ENCODE data around the gene LRTM2. TPM values are rescaled to one million over a fixed set of nuclear protein-coding genes. Genes with fewer than 3 reads are reported as not detected.
"Not testable (repeated sequence)": the region's sequence is repeated elsewhere in the genome, so short reads cannot be mapped to it uniquely, and the experiment has no call there.

LRTM2 gene
- total RNA-seq, 2 experiments from 2014 or later, result not detected

- H3K27me3 Mint-ChIP-seq, result no peaks in the 10 kb centered on the region
- DNase-seq (no peak), ATAC-seq (peak; percentile 17)
- H3K36me3 Mint-ChIP-seq (ENCODE audit: low read depth), result no peaks in the 10 kb centered on the region
- ChIA-PET CTCF (interaction anchor here (0.7 to 1.3 kb wide), 3 partner anchors 22 to 175 kb away, joined by 3 to 4 read pairs (median 4); no protein-coding TSS in a partner anchor), POLR2A (no interaction called here)
- H3K9me3 Mint-ChIP-seq (ENCODE audit: low read depth), result no peaks in the 10 kb centered on the region
- peaks cover 9% of the 10 kb centered on the region for H3K4me1 Mint-ChIP-seq
- H3K27ac Mint-ChIP-seq, result no peak overlapping the region
- no peak overlapping the region for H3K4me3 Mint-ChIP-seq
- intact Hi-C loops (cut with DNase I, micrococcal nuclease), result no loop called here
Measured at GRCh38 chr12:1812650-1813302, 7.6 kb upstream of the LRTM2 start.

- Mint-ChIP-seq H3K4me1 (peaks cover 6% of the 10 kb centered on the region), H3K36me3 (ENCODE audit: low read depth) (no peaks in the 10 kb centered on the region), H3K27ac (no peak overlapping the region), H3K9me3 (ENCODE audit: low read depth) (no peaks in the 10 kb centered on the region), H3K4me3 (no peak overlapping the region), H3K27me3 (peaks cover 4% of the 10 kb centered on the region)
- ATAC-seq, result no peak
- no peak for DNase-seq
- intact Hi-C loops (cut with DNase I, micrococcal nuclease), result no loop called here
- POLR2A ChIA-PET, result no interaction called here
- CTCF ChIA-PET, result interaction anchor here (0.7 to 2.0 kb wide), 3 partner anchors 126 to 160 kb away, joined by 3 to 6 read pairs (median 4); no protein-coding TSS in a partner anchor
Measured at GRCh38 chr12:1814266-1814665, 6.1 kb upstream of the LRTM2 start.

- no peaks in the 10 kb centered on the region for H3K36me3 Mint-ChIP-seq (ENCODE audit: low read depth)
- H3K4me3 Mint-ChIP-seq, result no peak overlapping the region
- ATAC-seq, result no peak
- intact Hi-C loops (cut with DNase I, micrococcal nuclease), result no loop called here
- POLR2A ChIA-PET, result no interaction called here
- no peak overlapping the region for H3K27ac Mint-ChIP-seq
- peaks cover 4% of the 10 kb centered on the region for H3K4me1 Mint-ChIP-seq
- peaks cover 8% of the 10 kb centered on the region for H3K27me3 Mint-ChIP-seq
- H3K9me3 Mint-ChIP-seq (ENCODE audit: low read depth), result no peaks in the 10 kb centered on the region
- DNase-seq, result no peak
- CTCF ChIA-PET, result interaction anchor here (0.7 to 2.0 kb wide), 2 partner anchors 16 to 125 kb away, joined by 4 to 6 read pairs; no protein-coding TSS in a partner anchor
Measured at GRCh38 chr12:1815108-1815507, 5.3 kb upstream of the LRTM2 start.

GRCh38 chr12:1815814-1816729 lies 4.3 kb upstream of the LRTM2 start:
- ATAC-seq (no peak), DNase-seq (no peak)
- no peak overlapping the region for H3K27ac Mint-ChIP-seq
- H3K9me3 Mint-ChIP-seq (ENCODE audit: low read depth), result no peaks in the 10 kb centered on the region
- H3K27me3 Mint-ChIP-seq, result peaks cover 17% of the 10 kb centered on the region
- intact Hi-C loops (cut with DNase I, micrococcal nuclease), result no loop called here
- no peaks in the 10 kb centered on the region for H3K4me1 Mint-ChIP-seq
- no peak overlapping the region for H3K4me3 Mint-ChIP-seq
- POLR2A ChIA-PET, result no interaction called here
- CTCF ChIA-PET, result interaction anchor here (0.9 kb wide), 1 partner anchor 124 kb away, joined by 3 read pairs; no protein-coding TSS in a partner anchor
- no peaks in the 10 kb centered on the region for H3K36me3 Mint-ChIP-seq (ENCODE audit: low read depth)

- intact Hi-C loops (cut with DNase I, micrococcal nuclease), result no loop called here
- Mint-ChIP-seq H3K9me3 (ENCODE audit: low read depth) (no peaks in the 10 kb centered on the region), H3K4me3 (no peak overlapping the region), H3K4me1 (no peaks in the 10 kb centered on the region), H3K27ac (no peak overlapping the region), H3K27me3 (peaks cover 19% of the 10 kb centered on the region), H3K36me3 (ENCODE audit: low read depth) (no peaks in the 10 kb centered on the region)
- DNase-seq (no peak), ATAC-seq (no peak)
- ChIA-PET CTCF (interaction anchor here (0.9 kb wide), 1 partner anchor 123 kb away, joined by 3 read pairs; no protein-coding TSS in a partner anchor), POLR2A (no interaction called here)
Measured at GRCh38 chr12:1816730-1817348, 3.5 kb upstream of the LRTM2 start.

- CTCF ChIA-PET; intact Hi-C loops (cut with DNase I, micrococcal nuclease); ATAC-seq; H3K4me3 Mint-ChIP-seq; H3K36me3 Mint-ChIP-seq (ENCODE audit: low read depth); DNase-seq; POLR2A ChIA-PET; H3K9me3 Mint-ChIP-seq (ENCODE audit: low read depth); H3K4me1 Mint-ChIP-seq; H3K27ac Mint-ChIP-seq: not testable (repeated sequence)
- H3K27me3 Mint-ChIP-seq, result peaks cover 19% of the 10 kb centered on the region
Measured at GRCh38 chr12:1817928-1818327, 2.4 kb upstream of the LRTM2 start.

GRCh38 chr12:1819050-1819449 lies 1.3 kb upstream of the LRTM2 start:
- intact Hi-C loops (cut with DNase I, micrococcal nuclease), result no loop called here
- no peaks in the 10 kb centered on the region for H3K36me3 Mint-ChIP-seq (ENCODE audit: low read depth)
- no peak overlapping the region for H3K4me3 Mint-ChIP-seq
- H3K27me3 Mint-ChIP-seq, result peaks cover 22% of the 10 kb centered on the region
- no peak overlapping the region for H3K27ac Mint-ChIP-seq
- DNase-seq, result no peak
- ChIA-PET POLR2A (no interaction called here), CTCF (no interaction called here)
- H3K9me3 Mint-ChIP-seq (ENCODE audit: low read depth), result no peaks in the 10 kb centered on the region
- no peaks in the 10 kb centered on the region for H3K4me1 Mint-ChIP-seq
- ATAC-seq, result no peak

GRCh38 chr12:1819571-1819970 lies 794 bp upstream of the LRTM2 start:
- Mint-ChIP-seq H3K4me1 (no peaks in the 10 kb centered on the region), H3K4me3 (no peak overlapping the region), H3K36me3 (ENCODE audit: low read depth) (no peaks in the 10 kb centered on the region), H3K9me3 (ENCODE audit: low read depth) (no peaks in the 10 kb centered on the region), H3K27ac (no peak overlapping the region), H3K27me3 (peaks cover 22% of the 10 kb centered on the region)
- intact Hi-C loops (cut with DNase I, micrococcal nuclease), result no loop called here
- ATAC-seq (no peak), DNase-seq (no peak)
- CTCF ChIA-PET, result no interaction called here
- POLR2A ChIA-PET, result no interaction called here

- no peaks in the 10 kb centered on the region for H3K4me1 Mint-ChIP-seq
- no peak overlapping the region for H3K27ac Mint-ChIP-seq
- ATAC-seq (no peak), DNase-seq (no peak)
- H3K36me3 Mint-ChIP-seq (ENCODE audit: low read depth), result no peaks in the 10 kb centered on the region
- no peak overlapping the region for H3K4me3 Mint-ChIP-seq
- H3K9me3 Mint-ChIP-seq (ENCODE audit: low read depth), result no peaks in the 10 kb centered on the region
- peaks cover 22% of the 10 kb centered on the region for H3K27me3 Mint-ChIP-seq
- intact Hi-C loops (cut with DNase I, micrococcal nuclease), result no loop called here
- ChIA-PET CTCF (interaction anchor here (1.2 kb wide), 1 partner anchor 153 kb away, joined by 3 read pairs; no protein-coding TSS in a partner anchor), POLR2A (no interaction called here)
Measured at GRCh38 chr12:1820896-1821291, 529 bp downstream of the LRTM2 start.

- Mint-ChIP-seq H3K27ac (no peak overlapping the region), H3K9me3 (ENCODE audit: low read depth) (no peaks in the 10 kb centered on the region), H3K4me1 (no peaks in the 10 kb centered on the region), H3K36me3 (ENCODE audit: low read depth) (no peaks in the 10 kb centered on the region), H3K27me3 (peaks cover 22% of the 10 kb centered on the region), H3K4me3 (no peak overlapping the region)
- intact Hi-C loops (cut with DNase I, micrococcal nuclease), result no loop called here
- ChIA-PET CTCF (interaction anchor here (0.6 to 1.2 kb wide), 3 partner anchors 30 to 152 kb away, joined by 3 read pairs; no protein-coding TSS in a partner anchor), POLR2A (no interaction called here)
- DNase-seq (no peak), ATAC-seq (no peak)
Measured at GRCh38 chr12:1821805-1822204, 1.4 kb downstream of the LRTM2 start.

GRCh38 chr12:1822699-1823098 lies 2.3 kb downstream of the LRTM2 start:
- H3K4me3 Mint-ChIP-seq, result no peak overlapping the region
- intact Hi-C loops (cut with DNase I, micrococcal nuclease), result no loop called here
- no peak overlapping the region for H3K27ac Mint-ChIP-seq
- ATAC-seq (no peak), DNase-seq (no peak)
- H3K27me3 Mint-ChIP-seq, result peaks cover 22% of the 10 kb centered on the region
- H3K9me3 Mint-ChIP-seq (ENCODE audit: low read depth), result no peaks in the 10 kb centered on the region
- ChIA-PET POLR2A (no interaction called here), CTCF (no interaction called here)
- H3K36me3 Mint-ChIP-seq (ENCODE audit: low read depth), result no peaks in the 10 kb centered on the region
- H3K4me1 Mint-ChIP-seq, result no peaks in the 10 kb centered on the region
